Stimulated activated CD8-positive, alpha-beta memory T cell treated with anti-CD3 and anti-CD28 coated beads, Interleukin-4, amount 100 ng/mL, for 4 hours (primary cell): ENCODE data around the gene HOXA5.

ENCODE experiments used
- DNase-seq, 2 donors: peaks; one replicate each; pipeline ENCODE4 v3.0.0-alpha.2; 2020; ENCODE audit warnings: low read depth in 2 of 2, low spot score in 1 of 2

HOXA5 gene

GRCh38 chr7:27182861-27183681, 39.6 kb upstream of the HOXA5 start:
- DNase-seq: no peak

GRCh38 chr7:27182285-27182841, 38.9 kb upstream of the HOXA5 start:
- no peak for DNase-seq

- no peak for DNase-seq
These were observed 38.4 kb upstream of the HOXA5 start for GRCh38 chr7:27181795-27182275.

GRCh38 chr7:27180431-27181420, 37.2 kb upstream of the HOXA5 start:
- no peak for DNase-seq

GRCh38 chr7:27179503-27180430, 36.3 kb upstream of the HOXA5 start:
- no peak for DNase-seq

GRCh38 chr7:27179030-27179429, 35.5 kb upstream of the HOXA5 start:
- no peak for DNase-seq

GRCh38 chr7:27178366-27178765, 34.9 kb upstream of the HOXA5 start:
- DNase-seq: no peak

GRCh38 chr7:27177795-27178320, 34.4 kb upstream of the HOXA5 start:
- DNase-seq: no peak

- no peak for DNase-seq
These were observed 33.7 kb upstream of the HOXA5 start for GRCh38 chr7:27176962-27177794.

- no peak for DNase-seq
These were observed 33.0 kb upstream of the HOXA5 start for GRCh38 chr7:27176524-27176845.

- no peak for DNase-seq
These were observed 32.4 kb upstream of the HOXA5 start for GRCh38 chr7:27175626-27176523.

- no peak for DNase-seq
These were observed 31.6 kb upstream of the HOXA5 start for GRCh38 chr7:27174874-27175625.

GRCh38 chr7:27173956-27174873, 30.7 kb upstream of the HOXA5 start, which contains the start of gene HOXA10:
TSS of gene HOXA10 (minus strand) at chr7:27174320. CDS start at chr7:27174306, 14 bp downstream.
- no peak for DNase-seq

GRCh38 chr7:27173511-27173955, 30.1 kb upstream of the HOXA5 start:
- no peak for DNase-seq

GRCh38 chr7:27172823-27173510, 29.5 kb upstream of the HOXA5 start:
- no peak for DNase-seq

- DNase-seq: no peak
These were observed 28.9 kb upstream of the HOXA5 start for GRCh38 chr7:27172315-27172774.
